ENCODE measurements around the gene ANKS6.

ANKS6 gene

GRCh38 chr9:98811051-98811650 is 14.8 kb upstream of the ANKS6 start:
- no peak for DNase-seq

GRCh38 chr9:98810102-98810842 is 13.9 kb upstream of the ANKS6 start:
- no peak for DNase-seq

- DNase-seq: no peak
These were observed 13.2 kb upstream of the ANKS6 start for GRCh38 chr9:98809311-98810101.

GRCh38 chr9:98808875-98809274 is 12.5 kb upstream of the ANKS6 start:
- no peak for DNase-seq

- DNase-seq: peak; percentile 17
These were observed 12.1 kb upstream of the ANKS6 start for GRCh38 chr9:98808411-98808815.

GRCh38 chr9:98807814-98808195 is 11.4 kb upstream of the ANKS6 start:
- DNase-seq: peak; percentile 40

GRCh38 chr9:98807070-98807813 is 10.9 kb upstream of the ANKS6 start, which contains the start of gene GALNT12:
Gene GALNT12 (plus strand): TSS chr9:98807670. CDS start chr9:98807699, 29 bp downstream.
- DNase-seq: peak; percentile 40

GRCh38 chr9:98806394-98807035 is 10.2 kb upstream of the ANKS6 start:
- DNase-seq: no peak

GRCh38 chr9:98805506-98806272 is 9.3 kb upstream of the ANKS6 start:
- DNase-seq: no peak

GRCh38 chr9:98804083-98804482 is 7.7 kb upstream of the ANKS6 start:
- DNase-seq: no peak

GRCh38 chr9:98801969-98802371 is 5.6 kb upstream of the ANKS6 start:
- no peak for DNase-seq

- no peak for DNase-seq
These were observed 5.2 kb upstream of the ANKS6 start for GRCh38 chr9:98801561-98801960.

- no peak for DNase-seq
These were observed 1.9 kb upstream of the ANKS6 start for GRCh38 chr9:98798254-98798653.

GRCh38 chr9:98797491-98797890 is 1.1 kb upstream of the ANKS6 start:
- no peak for DNase-seq

GRCh38 chr9:98795970-98796363 is 388 bp downstream of the ANKS6 start:
- no peak for DNase-seq

- DNase-seq: no peak
These were observed 930 bp downstream of the ANKS6 start for GRCh38 chr9:98795295-98795955.

- no peak for DNase-seq
These were observed 1.6 kb downstream of the ANKS6 start for GRCh38 chr9:98794802-98795201.

GRCh38 chr9:98793031-98793430 is 3.3 kb downstream of the ANKS6 start:
- no peak for DNase-seq

- DNase-seq: no peak
These were observed 4.5 kb downstream of the ANKS6 start for GRCh38 chr9:98791608-98792490.
